Panc1 (cell line): Measurements from ENCODE around the gene C1S. TPM values are rescaled to one million over a fixed set of nuclear protein-coding genes. Genes with fewer than 3 reads are reported as not detected.

Experiments used
- ATAC-seq: fragments of 200-7000 bp; cut with Tn5 transposase; 2 replicates; pipeline ENCODE4 v1.9.1; 2020; ENCODE audit warnings: mild to moderate bottlenecking, moderate library complexity
- BruUV-seq: library from RNA; stranded (reverse); fragments of 400-500 nt; replicated peaks from 2 replicates; lab custom pipeline; 2021; lab: Mats Ljungman, UMichigan
- CTCF ChIA-PET: fragments of 300-600 bp; sonication (Branson Sonifier 250); formaldehyde crosslinking; loops from one replicate; lab custom pipeline; 2022; ENCODE audit warnings: antibody characterized with exemption; lab: Charles Lee
- POLR2A ChIA-PET: fragments of 300-600 bp; sonication (Branson Sonifier 250); formaldehyde crosslinking; loops from one replicate; lab custom pipeline; 2022; ENCODE audit warnings: antibody characterized with exemption; lab: Charles Lee
- DNase-seq: peaks from one replicate; pipeline ENCODE4 v3.0.0-alpha.2; 2010; ENCODE audit warnings: low read depth, low spot score
- H3K27ac ChIP-seq: 2 replicates; pipeline ENCODE4 v1.5.1; 2011; ENCODE audit warnings: mild to moderate bottlenecking, low read length, inconsistent platforms
- H3K27me3 ChIP-seq: fragments of 200-500 bp; sonication (Bioruptor generic); 2 replicates; pipeline ENCODE4 v1.6.0; 2014; ENCODE audit warnings: low read length, inconsistent platforms; ENCODE audit not compliant: control insufficient read depth, insufficient read depth
- H3K36me3 ChIP-seq: fragments of 200-500 bp; sonication (Bioruptor generic); 2 replicates; pipeline ENCODE4 v1.5.1; 2014; ENCODE audit warnings: inconsistent platforms, mild to moderate bottlenecking, low read length, moderate library complexity; ENCODE audit not compliant: control insufficient read depth, insufficient read depth
- H3K4me1 ChIP-seq: 2 replicates; pipeline ENCODE4 v1.5.1; 2011; ENCODE audit warnings: inconsistent platforms, mild to moderate bottlenecking, low read length, moderate library complexity; ENCODE audit not compliant: control insufficient read depth, insufficient read depth
- H3K4me3 ChIP-seq, 2 experiments: 2 replicates each; pipeline ENCODE4 v1.5.1; 2011 to 2012; ENCODE audit warnings: low read depth in 2 of 2, low read length in 2 of 2, mild to moderate bottlenecking in 2 of 2, inconsistent platforms in 1 of 2, moderate library complexity in 1 of 2
- H3K9me3 ChIP-seq: fragments of 200-500 bp; sonication (Bioruptor generic); 2 replicates; pipeline ENCODE4 v1.5.1; 2014; ENCODE audit warnings: low read depth, mild to moderate bottlenecking, inconsistent platforms, low read length, moderate library complexity; ENCODE audit not compliant: control insufficient read depth, insufficient read depth
- POLR2AphosphoS5 ChIP-seq: IDR thresholded peaks from 2 replicates; pipeline ENCODE4 v1.6.1; 2012; ENCODE audit warnings: mild to moderate bottlenecking, low read depth, low read length, moderate library complexity
- REST ChIP-seq, 2 experiments: IDR thresholded peaks; 2 replicates each; pipeline ENCODE4 v1.6.1; 2011 to 2012; ENCODE audit warnings: low read depth in 2 of 2, control low read depth in 1 of 2, low read length in 1 of 2, mild to moderate bottlenecking in 1 of 2, moderate library complexity in 1 of 2; ENCODE audit not compliant: insufficient read depth in 1 of 2
- SIN3A ChIP-seq: IDR thresholded peaks from 2 replicates; pipeline ENCODE4 v1.6.1; 2012; ENCODE audit warnings: low read depth, mild to moderate bottlenecking, low read length, moderate library complexity, borderline replicate concordance; ENCODE audit not compliant: insufficient read depth
- TCF7L2 ChIP-seq: IDR thresholded peaks from 2 replicates; pipeline ENCODE4 v1.6.1; 2011; ENCODE audit warnings: mild to moderate bottlenecking, low read depth, low read length, inconsistent platforms
- in situ Hi-C: cut with HindIII; loops from 2 replicates; pipeline ENCODE4 v1.10.0; 2016; ENCODE audit warnings: low sequenced_read_pairs, low pct_unique_long_range_greater_than_20kb
- intact Hi-C: fragments of 100-400 bp; cut with micrococcal nuclease; formaldehyde crosslinking; loops from one replicate; pipeline ENCODE4 v1.10.0; 2022; ENCODE audit not compliant: unreplicated experiment
- total RNA-seq: library from RNA; stranded (reverse); gene quantifications from one replicate; pipeline ENCODE4 v1.2.1, GENCODE V29; 2021; ENCODE audit not compliant: unreplicated experiment
- TF ChIP-seq, protein P1 (sequence below): fragments of 450-650 bp; IDR thresholded peaks from 2 replicates; pipeline ENCODE4 v1.5.1; 2017; ENCODE audit warnings: mild to moderate bottlenecking

The C1S gene
- total RNA-seq, 1 experiment from 2014 or later = 1.8 TPM

- ChIA-PET POLR2A (no interaction called here), CTCF (interaction anchor here (0.6 kb wide), 1 partner anchor 126 kb away, joined by 4 read pairs; no protein-coding TSS in a partner anchor)
- H3K36me3 ChIP-seq = no peaks in the 10 kb centered on the region
- no peak for ATAC-seq
- in situ Hi-C loops (no loop called here), intact Hi-C loops (no loop called here)
- H3K27me3 ChIP-seq = no peaks in the 10 kb centered on the region
- BruUV-seq = no TSS peak
- no peak for DNase-seq
- H3K4me3 ChIP-seq = no peak overlapping the region
- H3K27ac ChIP-seq = no peak overlapping the region
- H3K9me3 ChIP-seq = no peaks in the 10 kb centered on the region
- H3K4me1 ChIP-seq = no peaks in the 10 kb centered on the region
- TF ChIP-seq, protein P1, sequence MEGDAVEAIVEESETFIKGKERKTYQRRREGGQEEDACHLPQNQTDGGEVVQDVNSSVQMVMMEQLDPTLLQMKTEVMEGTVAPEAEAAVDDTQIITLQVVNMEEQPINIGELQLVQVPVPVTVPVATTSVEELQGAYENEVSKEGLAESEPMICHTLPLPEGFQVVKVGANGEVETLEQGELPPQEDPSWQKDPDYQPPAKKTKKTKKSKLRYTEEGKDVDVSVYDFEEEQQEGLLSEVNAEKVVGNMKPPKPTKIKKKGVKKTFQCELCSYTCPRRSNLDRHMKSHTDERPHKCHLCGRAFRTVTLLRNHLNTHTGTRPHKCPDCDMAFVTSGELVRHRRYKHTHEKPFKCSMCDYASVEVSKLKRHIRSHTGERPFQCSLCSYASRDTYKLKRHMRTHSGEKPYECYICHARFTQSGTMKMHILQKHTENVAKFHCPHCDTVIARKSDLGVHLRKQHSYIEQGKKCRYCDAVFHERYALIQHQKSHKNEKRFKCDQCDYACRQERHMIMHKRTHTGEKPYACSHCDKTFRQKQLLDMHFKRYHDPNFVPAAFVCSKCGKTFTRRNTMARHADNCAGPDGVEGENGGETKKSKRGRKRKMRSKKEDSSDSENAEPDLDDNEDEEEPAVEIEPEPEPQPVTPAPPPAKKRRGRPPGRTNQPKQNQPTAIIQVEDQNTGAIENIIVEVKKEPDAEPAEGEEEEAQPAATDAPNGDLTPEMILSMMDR = no peak
- TF ChIP-seq POLR2AphosphoS5 = no peak
- no peak for TF ChIP-seq SIN3A
- TF ChIP-seq TCF7L2 = no peak
- TF ChIP-seq REST (IDR thresholded peaks at IDR 0.05; ENCODE audit: insufficient read depth in 1 of 2, low read depth in 2 of 2, low read length in 1 of 2) = no peak
These were observed 33.4 kb downstream of the C1S start for GRCh38 chr12:7093892-7094291.

DNA sequence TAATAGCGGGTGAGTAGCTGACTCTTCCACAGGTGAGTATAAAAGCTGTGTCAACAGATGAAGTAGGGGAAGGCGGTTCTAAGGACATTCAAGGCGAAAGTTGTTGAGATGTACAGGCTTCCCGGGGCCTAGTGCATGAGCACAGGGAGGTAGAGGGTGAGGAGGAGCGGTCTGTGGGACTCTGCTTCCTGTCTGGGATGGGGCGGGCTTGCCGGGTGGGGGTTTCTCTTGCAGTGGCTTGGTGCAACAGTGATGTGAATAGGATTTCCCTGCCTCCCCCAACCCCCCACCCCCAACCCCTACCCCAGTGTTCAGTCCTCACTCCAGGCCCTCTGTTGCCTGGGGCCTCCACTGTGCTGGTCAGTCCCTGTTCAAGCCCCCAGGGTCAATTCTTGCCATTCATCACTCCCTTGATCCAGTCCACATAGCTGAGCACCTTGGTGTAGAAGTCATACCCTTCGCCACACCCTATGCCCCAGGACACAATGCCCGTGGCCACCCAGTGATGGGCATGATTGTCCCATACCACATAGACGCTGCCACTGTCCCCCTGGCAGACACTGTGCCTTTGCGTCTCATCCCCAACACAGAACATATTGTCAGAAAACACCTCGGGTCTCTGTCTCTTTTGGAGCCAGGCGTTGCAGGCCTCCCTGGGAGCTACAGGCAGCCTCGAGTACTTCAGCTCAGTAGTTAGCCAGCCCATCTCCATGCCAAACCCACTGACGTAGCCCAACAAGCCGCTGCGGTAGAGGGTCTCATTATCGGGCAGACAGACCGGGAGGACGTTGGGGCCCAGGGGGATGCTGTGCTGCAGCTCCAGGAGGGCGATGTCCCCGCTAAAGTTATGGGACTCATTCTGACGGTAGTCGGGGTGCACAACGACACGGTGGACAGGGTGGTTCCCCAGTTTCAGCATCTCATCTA, 35.8 kb downstream of the C1S start:
- Histone ChIP-seq H3K27ac (no peak overlapping the region), H3K27me3 (no peaks in the 10 kb centered on the region), H3K4me1 (no peaks in the 10 kb centered on the region), H3K36me3 (no peaks in the 10 kb centered on the region), H3K9me3 (no peaks in the 10 kb centered on the region), H3K4me3 (no peak overlapping the region)
- POLR2A ChIA-PET = no interaction called here
- intact Hi-C loops = no loop called here
- DNase-seq (no peak), ATAC-seq (no peak)
- no peak for TF ChIP-seq SIN3A
- no peak for TF ChIP-seq POLR2AphosphoS5
- TF ChIP-seq TCF7L2 = no peak
- TF ChIP-seq, protein P1 = no peak
- no peak for TF ChIP-seq REST (IDR thresholded peaks at IDR 0.05; ENCODE audit: insufficient read depth in 1 of 2, low read depth in 2 of 2, low read length in 1 of 2)
- CTCF ChIA-PET = no interaction called here
- BruUV-seq = no TSS peak
- in situ Hi-C loops = no loop called here
